MV-4-11 (cell line): Measurements from ENCODE around the gene PTGES3.
A peak's percentile ranks its signal among the peaks of the same experiment; 100 is the strongest.
"Not testable (repeated sequence)": the region's sequence is repeated elsewhere in the genome, so short reads cannot be mapped to it uniquely, and the experiment has no call there.

Experiments used
- DNase-seq: peaks from one replicate; lab custom pipeline; 2025; lab: John Stamatoyannopoulos, UW

PTGES3 gene

GRCh38 chr12:56657416-56658379 lies 30.4 kb downstream of the PTGES3 start:
- no peak for DNase-seq

GRCh38 chr12:56653781-56654180 lies 34.3 kb downstream of the PTGES3 start:
- DNase-seq, result not testable (repeated sequence)

- not testable (repeated sequence) for DNase-seq
These were observed 40.1 kb downstream of the PTGES3 start for GRCh38 chr12:56648023-56648422.

- DNase-seq, result peak; percentile 100
These were observed 42.2 kb downstream of the PTGES3 start, which contains the start of gene ATP5F1B for GRCh38 chr12:56645717-56646446. TSS of gene ATP5F1B (minus strand) at chr12:56645984. CDS start at chr12:56645963, 21 bp downstream.

- no peak for DNase-seq
These were observed 42.8 kb downstream of the PTGES3 start for GRCh38 chr12:56645201-56645716.

GRCh38 chr12:56644654-56645053 lies 43.4 kb downstream of the PTGES3 start:
- DNase-seq, result no peak

GRCh38 chr12:56641219-56641618 lies 46.9 kb downstream of the PTGES3 start:
- DNase-seq, result no peak

- DNase-seq, result no peak
These were observed 50.5 kb downstream of the PTGES3 start for GRCh38 chr12:56637621-56638020.

- peak; percentile 99 for DNase-seq
These were observed 51.2 kb downstream of the PTGES3 start for GRCh38 chr12:56636675-56637540.

GRCh38 chr12:56635806-56636674 lies 52.0 kb downstream of the PTGES3 start:
- peak; percentile 81 for DNase-seq

- DNase-seq, result peak; percentile 36
These were observed 53.0 kb downstream of the PTGES3 start for GRCh38 chr12:56634837-56635791.

- DNase-seq, result no peak
These were observed 53.7 kb downstream of the PTGES3 start for GRCh38 chr12:56634242-56634836.

GRCh38 chr12:56633468-56634241 lies 54.4 kb downstream of the PTGES3 start:
- no peak for DNase-seq

- DNase-seq, result no peak
These were observed 55.2 kb downstream of the PTGES3 start for GRCh38 chr12:56632701-56633467.

- peak; percentile 54 for DNase-seq
These were observed 56.0 kb downstream of the PTGES3 start for GRCh38 chr12:56631790-56632700.

- DNase-seq, result peak; percentile 74
These were observed 57.9 kb downstream of the PTGES3 start, which contains the start of gene BAZ2A for GRCh38 chr12:56630180-56630632. TSS of gene BAZ2A (minus strand) at chr12:56630326. CDS start at chr12:56617530, 12,796 bp downstream.
